NCI-H2081 treated with DMSO at 0.1 percent for 48 hours (cell line): Measurements from ENCODE around the gene SMIM38.
"Not testable (repeated sequence)": the region's sequence is repeated elsewhere in the genome, so short reads cannot be mapped to it uniquely, and the experiment has no call there.

Source experiments
- DNase-seq: peaks from one replicate; lab custom pipeline; 2025; lab: John Stamatoyannopoulos, UW

SMIM38 gene

DNA sequence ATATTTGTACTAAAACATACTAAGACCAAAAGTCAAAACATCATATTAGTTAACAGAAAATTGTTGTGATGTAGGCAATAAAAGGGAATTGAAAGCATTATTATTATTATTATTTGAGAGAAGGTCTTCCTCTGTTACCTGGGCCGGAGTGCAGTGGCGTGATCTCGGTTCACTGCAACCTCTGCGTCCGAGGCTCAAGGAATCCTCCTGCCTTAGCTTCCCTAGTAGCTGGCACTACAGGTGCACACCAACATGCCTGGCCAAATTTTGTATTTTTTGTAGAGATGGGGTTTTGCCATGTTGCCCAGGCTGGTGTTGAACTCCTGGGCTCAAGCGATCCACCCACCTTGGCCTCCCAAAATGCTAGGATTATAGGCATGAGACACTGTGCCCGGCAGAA is 15.6 kb upstream of the SMIM38 start:
- not testable (repeated sequence) for DNase-seq

DNA sequence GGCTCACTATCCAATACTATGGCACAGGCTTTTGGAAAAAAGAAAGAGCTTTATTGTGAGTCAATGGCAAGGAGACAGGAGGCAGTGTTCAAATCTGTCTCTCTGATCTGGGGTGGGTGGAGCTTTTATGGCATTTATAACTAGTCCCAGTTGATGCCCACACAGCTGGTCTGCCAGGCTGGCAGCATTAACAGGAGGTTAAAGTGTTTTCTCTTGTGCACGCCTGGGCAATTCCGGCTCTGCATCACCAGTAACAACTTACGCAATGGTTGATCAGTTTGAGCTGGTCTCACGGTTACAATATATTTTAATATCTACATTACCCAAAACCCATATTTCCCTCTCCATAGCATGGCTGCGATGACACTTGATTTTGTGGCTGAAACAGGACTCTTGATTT is 15.1 kb upstream of the SMIM38 start:
- no peak for DNase-seq

DNA sequence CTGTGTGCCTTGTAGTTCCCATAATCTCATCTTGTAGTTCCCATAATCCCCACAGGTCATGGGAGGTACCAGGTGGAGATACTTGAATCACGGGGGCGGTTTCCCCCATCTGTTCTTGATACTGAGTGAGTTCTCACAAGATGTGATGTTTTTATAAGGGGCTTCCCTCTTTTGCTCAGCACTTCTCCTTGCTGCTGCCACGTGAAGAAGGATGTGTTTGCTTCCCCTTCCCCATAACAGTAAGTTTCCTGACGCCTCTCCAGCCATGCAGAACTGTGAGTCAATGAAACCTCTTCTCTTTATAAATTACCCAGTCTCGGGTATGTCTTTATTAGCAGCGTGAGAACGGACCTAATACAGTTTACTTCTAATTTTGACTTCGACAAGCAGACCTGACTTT is 14.0 kb upstream of the SMIM38 start:
- DNase-seq, result no peak

DNA sequence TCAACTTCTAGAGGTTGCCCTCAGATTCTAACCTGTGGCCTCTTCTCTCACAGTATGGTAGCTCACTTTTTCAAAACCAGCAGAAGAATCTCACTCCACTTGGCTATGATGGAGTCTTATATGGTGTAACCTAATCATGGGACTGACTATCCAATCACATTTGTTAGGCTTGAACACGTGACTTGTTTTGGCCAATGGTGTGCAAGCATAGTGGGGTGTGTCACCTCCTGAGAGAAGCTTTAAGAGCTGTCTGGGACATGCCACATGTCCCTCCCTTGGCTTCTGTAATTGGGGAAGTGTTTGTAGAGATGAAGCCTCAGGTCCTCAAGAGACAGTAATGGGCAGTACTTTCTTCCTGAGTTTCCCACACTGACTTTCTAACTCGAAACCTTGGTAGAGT is 12.8 kb upstream of the SMIM38 start:
- DNase-seq, result no peak

DNA sequence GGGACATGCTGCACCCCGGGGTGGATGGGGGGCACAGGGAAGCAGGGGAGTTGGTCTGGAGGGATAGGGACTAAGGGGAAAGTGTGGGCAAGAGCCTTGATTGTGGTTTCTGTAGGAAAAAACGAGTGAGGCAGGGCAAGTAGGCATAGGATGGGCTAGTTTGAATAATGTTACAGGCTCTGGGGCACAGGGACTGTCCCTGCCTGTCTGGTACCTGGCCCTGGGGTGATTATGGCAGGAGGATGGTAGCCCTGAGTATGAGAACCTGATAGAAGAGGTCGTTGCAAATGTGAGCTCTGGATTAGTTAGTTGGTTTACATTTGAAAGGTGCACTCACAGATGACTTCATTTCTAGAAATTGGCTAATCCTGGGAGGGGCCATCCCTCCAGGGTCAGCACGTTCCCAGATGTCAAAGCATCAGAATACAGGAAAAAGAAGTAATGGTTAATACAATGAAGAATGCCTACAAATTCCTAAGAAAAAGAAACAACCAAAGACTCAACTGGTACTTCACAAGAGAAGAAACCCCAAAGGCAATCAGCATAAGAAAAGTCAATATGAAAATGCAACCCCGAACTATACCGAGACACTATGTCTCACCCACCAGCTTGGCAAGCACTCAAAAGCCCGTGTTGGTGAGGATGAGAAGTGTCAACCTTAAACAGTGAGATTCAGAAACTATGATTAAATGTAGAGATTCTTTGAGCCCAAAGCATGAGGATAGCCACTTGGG is 11.3 kb upstream of the SMIM38 start:
- no peak for DNase-seq

DNA sequence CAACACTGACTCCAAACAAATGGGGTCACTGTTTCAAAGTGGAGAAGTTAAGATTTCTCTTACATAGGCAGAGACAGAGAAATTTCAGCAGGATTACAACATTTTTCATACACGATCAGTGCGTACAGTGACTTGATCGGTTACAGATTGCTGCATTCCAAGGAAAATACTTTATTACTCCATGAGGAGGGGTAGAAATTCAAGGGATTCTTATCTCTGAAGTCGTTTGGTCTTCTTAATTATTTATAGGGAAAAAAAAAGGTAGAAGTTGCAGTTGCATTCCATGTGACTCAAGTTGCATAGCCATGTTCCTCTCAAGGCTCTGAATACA is 10.7 kb upstream of the SMIM38 start:
- no peak for DNase-seq

DNA sequence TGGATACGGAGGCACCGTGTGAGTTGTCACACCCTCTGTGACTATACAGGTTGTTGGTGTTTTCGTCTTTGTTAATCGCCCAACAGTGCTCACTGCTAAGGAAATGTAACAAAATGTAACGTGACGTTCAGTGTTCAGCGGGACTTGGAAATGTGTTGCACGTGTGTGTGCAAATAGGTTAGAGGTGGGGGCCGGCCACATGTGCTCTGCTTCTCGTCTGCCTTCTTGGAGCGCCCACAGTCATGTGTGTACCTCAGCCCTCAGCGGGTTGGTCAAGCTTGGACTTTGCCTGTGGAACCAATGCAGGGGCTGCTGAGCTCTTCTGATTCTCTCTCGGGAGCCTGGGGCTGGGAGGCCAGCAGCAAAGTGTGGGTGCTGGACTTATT is 7.4 kb upstream of the SMIM38 start:
- DNase-seq, result no peak

DNA sequence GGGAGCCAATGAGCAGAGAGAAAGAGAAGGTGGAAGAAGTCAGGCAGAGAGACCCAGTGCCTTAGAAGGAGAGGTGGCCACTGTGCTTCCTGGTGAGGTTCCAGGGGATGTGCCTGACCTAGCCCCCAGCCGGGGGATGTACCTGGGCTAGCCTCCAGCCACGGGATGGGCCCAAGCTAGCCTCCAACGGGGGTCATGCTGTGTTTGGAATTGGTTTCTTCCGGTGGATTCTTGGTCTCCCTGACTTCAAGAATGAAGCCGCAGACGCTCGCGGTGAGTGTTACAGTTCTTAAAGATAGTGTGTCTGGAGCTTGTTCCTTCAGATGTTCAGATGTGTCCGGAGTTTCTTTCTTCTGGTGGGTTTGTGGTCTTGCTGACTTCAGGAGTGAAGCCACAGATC is 6.9 kb upstream of the SMIM38 start:
- no peak for DNase-seq

DNA sequence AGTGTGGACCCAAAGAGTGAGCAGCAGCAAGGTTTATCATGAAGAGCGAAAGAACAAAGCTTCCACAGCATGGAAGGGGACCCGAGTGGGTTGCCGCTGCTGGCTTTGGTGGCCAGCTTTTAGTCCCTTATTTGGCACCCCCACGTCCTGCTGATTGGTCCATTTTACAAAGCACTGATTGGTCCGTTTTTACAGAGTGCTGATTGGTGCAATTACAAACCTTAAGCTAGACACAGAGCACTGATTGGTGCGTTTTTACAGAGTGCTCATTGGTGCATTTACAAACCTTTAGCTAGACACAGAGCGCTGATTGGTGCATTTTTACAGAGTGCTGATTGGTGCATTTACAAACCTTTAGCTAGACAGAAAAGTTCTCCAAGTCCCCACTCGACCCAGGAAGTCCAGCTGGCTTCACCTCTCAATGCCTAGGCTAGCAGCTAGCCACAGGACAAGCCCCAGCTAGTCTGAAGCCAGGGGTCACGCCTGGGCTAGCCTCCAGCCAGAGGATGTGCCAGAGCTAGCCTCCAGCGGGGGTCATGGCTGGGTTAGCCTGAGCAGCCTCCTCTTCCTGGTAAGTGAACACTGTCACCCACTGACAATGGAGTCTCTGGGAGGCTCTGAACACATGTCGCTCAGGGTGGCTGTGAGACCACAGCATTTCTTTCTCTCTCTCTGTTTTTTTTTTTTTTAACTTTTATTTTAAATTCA is 6.2 kb upstream of the SMIM38 start:
- DNase-seq, result not testable (repeated sequence)

DNA sequence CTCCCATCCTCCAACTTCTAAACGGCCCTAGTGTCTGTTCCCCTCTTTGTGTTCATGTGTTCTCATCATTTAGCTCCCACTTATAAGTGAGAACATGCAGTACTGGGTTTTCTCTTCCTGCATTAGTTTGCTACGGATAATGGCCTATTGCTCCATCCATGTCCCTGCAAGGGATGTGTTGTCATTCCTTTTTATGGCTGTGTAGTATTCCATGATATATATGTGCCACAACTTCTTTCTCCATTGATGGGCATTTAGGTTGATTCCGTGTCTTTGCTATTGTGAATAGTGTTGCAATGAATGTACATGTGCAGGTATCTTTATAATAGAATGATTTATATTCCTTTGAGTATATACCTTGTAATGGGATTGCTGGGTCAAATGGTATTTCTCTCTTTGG is 5.6 kb upstream of the SMIM38 start:
- no peak for DNase-seq

DNA sequence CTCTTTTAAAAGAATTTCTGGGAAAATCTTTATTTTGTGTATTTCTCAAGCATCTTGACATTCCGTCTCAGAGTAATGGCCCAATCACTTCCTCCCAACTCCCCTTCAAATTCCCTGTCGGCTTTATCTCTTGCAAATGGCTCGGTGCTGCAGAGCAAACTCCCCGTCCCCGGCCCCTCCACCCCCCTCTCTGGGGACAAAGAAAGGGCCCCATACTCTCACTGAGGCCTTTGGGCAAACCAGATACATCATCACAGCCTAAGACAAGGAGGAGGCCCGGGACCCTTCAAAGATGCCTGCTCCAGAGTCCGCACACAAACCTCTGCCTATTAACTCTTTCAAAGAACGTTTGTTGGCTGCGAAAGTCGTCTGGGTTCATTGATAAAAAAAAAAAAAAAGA is 3.9 kb upstream of the SMIM38 start:
- no peak for DNase-seq

DNA sequence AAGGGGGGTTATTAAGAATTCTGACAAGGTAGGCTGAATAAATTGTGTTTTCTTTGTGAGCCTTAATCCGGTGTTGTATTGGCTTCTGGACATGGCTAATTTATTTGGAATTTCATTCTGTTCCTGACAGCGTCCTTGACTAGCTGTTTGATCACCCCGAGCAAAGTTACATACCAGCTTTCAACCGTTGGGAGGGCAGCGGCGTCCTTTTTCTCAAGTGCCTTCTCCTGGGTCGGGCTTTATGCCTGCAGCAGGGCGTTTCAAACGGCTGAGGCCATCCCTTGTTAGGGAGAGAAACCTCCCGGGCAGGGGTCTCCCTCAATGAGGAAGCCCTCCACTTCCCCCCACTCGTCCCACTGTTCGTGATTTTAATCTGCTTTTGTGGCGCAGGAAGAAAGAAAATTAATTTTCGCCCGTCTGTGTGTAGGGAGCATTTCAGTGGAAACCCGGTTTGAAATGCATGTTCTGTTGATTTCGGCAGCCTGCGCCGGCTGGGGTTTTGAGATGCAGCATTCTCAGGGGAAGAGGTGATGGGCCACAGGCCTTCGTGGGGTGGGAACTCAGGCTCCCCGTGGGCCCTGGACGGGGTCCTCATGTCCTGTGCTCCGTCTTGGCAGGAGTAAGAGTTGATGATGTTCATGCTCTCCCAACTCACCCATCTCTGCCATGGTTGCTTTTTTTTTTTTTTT is 2.9 kb upstream of the SMIM38 start:
- DNase-seq, result no peak

DNA sequence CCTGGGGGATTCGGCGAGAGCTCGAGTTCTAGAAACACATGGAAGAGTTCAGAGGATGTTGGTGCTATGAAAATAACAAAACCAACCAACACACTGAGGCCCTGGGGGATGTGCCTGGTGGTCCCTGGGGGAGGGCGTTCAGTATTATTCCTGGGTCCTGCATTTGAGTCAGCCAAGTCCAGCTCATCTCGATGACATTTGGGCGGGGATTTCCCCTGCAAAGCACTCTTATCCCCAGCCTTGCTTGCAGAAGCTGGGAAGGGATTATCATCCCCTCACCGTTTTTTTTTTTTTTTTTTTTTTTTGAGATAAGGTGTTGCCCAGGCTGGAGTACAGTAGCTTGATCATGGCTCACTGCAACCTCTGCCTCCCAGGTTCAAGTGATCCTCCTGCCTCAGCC is 2.1 kb upstream of the SMIM38 start:
- DNase-seq, result no peak

DNA sequence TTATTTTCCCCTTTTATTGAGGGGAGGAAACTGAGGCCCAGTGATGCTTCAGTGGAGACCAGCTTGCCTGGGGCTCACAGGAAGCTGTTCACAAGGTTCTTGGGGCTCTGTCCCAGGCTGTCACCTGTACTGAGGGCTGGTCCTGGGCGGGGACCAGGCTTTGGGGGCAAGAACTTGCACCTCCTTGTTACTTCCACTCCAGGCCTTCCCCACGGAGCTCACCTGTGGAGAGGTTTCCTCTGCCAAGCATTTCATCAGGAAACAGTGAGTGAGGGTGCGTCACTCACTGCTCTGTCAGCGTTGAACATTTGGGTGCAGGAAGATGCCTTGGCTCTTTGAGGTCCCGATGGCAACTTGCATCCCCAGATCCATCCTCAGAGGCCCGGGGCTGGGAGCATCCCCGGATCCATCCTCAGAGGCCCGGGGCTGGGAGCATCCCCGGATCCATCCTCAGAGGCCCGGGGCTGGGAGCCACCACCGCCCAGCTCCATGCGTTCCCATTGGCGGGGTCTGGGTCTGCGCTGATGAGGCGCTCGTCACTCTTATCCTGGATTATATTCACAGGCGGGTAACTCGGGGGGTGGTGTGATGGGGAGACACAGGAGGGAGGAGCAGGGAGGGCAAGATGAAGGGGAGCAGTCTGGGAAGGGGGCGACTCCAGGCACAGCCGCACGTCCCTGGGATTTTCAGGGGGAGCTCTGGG is 1.4 kb upstream of the SMIM38 start:
- no peak for DNase-seq

DNA sequence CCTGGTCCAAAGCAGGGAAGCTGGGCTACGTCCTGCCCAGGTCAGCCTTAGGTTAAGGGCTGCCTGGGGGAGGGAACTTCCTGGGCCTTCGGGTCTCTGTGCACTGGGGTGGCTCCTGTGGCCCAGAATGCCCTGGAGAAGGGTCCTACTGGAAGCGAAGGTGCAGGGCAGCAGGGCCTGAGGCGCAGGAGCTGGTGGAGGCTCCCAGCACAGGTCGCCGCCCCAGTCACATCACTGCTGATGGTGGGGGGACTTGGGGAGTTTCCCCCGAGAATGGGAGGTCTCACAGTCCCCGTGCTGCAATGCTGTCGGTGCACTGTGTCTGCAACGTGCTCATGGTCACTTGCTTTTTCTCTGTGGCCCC is 815 bp upstream of the SMIM38 start:
- DNase-seq, result no peak

DNA sequence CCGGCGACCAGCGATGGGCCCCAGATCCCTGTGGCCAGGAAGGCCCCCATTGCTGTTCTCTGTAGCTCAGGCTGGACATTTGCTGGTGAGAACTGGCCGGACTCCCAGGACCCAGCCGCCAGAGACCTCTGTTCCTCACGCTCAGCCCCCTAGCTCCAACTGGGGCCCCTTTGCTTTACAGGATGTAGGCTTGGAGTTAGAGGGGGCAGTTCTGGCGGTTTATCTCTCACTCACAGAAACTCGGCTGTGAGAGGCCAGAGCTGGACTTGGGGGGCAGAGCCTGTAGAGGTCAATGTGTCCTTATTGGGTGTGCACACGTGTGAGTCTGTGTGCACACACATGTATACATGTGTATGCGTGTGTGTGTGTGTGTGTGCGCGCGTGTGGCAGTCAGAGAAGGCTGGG is 502 bp downstream of the SMIM38 start:
- no peak for DNase-seq

DNA sequence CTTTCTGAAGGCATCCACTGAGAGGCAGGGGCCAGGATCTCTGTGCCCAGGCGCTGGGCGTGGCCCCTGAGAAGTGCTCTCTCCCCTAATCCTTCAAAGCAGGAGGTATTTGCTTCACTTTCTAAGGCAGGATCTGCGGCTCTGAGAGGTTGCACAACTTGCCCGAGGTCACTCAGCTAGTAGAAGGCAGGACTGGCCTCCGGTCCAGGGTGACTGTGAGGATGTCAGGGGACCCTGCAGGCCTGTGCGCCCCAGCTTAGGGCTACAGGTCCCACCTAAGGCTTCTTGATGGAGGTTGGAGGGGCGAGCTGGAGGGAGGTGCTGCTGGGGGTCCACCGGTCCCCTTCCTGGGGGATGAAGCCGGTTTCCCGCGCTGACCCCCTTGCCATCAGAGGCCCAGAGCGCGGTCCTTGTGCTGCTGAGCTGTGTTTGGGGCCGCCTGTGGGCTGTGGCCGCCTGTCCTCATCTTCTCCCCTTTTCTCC is 979 bp downstream of the SMIM38 start:
- DNase-seq, result no peak

DNA sequence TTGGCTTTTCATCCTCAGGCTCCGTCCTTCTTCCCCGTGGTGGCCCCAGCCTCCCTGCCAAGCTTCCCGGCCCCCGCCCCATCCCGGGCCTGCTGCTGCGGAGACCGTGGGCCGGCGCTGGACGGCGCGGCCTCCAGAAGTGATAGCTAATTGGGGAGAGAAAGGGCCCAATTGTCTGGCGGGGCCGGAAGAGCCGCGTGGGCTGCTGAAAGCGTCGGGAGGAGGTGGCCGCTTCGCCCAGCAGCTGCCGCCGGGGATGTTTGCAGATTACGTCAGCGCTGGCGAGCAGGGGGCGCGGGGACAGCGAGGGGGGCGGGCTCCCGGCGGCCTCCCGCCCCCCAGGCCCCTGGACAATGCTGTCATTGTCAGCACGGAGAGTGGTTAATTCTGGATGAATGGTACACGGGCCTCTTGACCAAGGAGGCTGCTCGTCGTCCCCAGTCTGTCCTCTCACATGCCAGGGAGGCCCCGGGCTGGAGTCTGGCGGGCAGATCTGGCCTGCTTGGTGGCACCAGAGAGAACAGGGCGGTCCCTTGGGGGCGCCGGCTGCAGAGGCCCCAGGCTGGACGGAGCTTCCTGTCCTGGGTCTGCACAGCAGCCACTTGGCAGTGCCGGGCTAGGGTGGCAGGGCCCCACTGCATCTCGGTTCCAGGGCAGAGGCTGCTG is 1.6 kb downstream of the SMIM38 start:
- no peak for DNase-seq

DNA sequence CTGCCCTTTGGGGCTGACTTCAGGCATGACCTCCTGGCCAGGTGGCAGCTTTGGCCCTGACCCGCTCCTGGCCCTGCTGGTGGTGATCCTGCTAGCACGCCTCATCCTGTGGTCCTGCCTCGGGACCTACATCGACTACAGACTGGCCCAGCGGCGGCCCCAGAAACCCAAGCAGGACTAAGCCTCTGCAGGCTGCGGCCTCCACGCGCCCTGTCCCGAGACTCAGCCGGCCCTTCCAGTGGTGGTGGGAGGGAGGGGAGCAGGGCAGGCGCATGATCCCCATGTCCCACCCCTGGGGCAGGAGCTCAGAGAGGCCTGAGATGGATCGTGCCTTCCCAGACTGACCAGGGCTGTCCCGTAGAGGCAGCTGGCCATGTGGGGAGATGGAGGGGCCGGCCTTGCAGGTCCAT is 2.1 kb downstream of the SMIM38 start:
- no peak for DNase-seq

DNA sequence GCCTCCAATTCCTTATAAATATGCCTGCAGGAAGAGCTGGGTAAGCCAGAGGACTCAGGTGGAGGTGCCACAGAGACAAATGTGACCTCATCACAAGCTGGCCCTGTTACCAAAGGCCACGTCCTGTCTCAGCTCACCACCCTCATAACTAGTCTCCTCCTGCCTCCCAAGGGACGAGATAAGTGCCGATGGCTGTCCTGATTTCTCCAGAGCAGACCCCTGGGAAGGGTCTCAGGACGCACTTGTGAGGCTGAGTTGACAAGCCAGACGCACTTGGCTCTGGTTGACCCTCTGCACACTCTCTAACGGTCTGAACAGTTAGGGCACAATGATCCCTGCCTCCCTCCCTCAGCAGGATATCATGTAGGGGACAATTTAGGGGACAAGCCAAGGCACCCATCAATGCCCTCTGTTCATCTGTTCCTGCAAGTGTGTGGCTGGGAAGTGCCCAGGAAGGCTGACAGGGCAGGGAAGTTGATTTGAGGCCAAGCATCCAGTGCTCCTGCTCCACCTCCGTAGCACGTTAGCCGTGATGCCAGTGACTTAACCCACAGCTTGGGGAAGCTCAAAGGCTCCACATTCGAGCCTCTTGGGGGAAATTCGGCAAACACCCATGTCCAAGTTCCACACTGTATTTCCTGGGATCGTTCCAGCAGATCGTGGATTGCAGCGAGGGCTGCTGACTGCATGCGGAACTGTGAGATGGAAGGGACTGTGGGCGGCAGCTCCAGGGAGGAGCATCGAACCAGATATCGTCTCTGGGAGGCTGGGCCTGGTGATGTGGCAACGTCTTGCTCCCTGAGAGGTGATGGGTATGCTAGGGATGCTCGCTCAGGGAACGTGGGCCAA is 2.8 kb downstream of the SMIM38 start:
- no peak for DNase-seq

DNA sequence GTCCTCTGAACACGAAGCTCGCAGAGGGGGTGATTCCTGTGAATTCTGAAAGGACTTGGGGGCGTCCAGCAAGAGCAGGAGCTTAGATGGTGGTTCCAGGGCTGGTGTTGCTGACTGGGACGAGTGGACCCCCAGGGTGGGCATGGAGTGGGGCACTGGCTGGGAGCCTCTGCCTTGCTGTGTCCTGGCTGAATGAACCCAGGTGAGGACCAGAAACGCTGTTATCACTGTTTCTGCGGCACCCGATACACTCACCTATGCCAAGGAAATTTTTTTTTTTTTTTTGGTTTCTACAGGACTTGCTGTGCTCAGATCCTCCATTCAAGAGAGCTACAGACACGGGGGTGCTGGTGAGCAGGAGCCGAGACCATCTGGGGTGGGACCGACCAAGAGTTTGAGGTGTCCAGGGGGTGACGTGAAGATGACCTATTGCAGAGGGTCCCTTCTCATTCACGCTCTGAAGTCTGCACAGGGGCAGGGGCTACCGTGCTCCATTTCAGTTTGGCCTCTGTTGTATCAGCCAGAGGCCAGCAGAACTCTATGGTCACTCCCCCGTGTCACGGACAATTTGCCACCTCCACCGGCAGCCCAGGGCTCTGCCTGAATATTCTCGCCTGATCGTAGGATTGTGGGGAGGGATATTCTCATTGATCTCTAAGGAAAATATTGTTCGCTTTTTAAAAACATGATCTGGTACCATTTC is 3.6 kb downstream of the SMIM38 start:
- DNase-seq, result no peak
